ENCODE data around the gene DMPK. TPM values are rescaled to one million over a fixed set of nuclear protein-coding genes. Genes with fewer than 3 reads are reported as not detected.

Gene DMPK, protein sequence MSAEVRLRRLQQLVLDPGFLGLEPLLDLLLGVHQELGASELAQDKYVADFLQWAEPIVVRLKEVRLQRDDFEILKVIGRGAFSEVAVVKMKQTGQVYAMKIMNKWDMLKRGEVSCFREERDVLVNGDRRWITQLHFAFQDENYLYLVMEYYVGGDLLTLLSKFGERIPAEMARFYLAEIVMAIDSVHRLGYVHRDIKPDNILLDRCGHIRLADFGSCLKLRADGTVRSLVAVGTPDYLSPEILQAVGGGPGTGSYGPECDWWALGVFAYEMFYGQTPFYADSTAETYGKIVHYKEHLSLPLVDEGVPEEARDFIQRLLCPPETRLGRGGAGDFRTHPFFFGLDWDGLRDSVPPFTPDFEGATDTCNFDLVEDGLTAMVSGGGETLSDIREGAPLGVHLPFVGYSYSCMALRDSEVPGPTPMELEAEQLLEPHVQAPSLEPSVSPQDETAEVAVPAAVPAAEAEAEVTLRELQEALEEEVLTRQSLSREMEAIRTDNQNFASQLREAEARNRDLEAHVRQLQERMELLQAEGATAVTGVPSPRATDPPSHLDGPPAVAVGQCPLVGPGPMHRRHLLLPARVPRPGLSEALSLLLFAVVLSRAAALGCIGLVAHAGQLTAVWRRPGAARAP
- total RNA-seq (2022; extraction: Qiagen RNA extraction) = 24.2 to 45.1 TPM (median 38.9 TPM) in 5 replicates

DNA sequence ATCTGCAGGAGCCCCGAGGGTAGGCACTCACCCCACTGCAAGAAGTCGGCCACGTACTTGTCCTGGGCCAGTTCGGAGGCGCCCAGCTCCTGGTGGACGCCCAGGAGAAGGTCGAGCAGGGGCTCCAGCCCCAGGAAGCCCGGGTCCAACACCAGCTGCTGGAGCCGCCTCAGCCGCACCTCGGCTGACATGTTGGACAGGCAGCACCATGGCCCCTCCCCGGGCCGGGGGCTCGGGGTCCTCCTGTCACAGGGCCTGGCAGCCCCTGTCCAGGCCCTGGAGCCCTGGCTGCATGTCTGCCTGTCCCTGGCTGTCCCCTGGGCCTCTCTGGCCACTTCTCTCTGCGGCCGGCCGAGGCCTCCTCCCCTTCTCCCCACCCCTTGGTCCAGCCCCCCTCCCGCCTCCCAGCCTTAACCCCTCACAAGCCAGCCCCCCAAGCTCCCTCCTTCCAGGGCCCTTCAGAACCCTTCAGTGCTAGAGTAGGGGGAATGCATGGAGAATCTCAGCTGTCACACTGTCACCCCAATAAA lies at the start of gene DMPK:
Gene DMPK (minus strand): TSS at position 329 of the 530 bp plus-strand sequence. CDS start 138 bp downstream, at position 191.

DNA sequence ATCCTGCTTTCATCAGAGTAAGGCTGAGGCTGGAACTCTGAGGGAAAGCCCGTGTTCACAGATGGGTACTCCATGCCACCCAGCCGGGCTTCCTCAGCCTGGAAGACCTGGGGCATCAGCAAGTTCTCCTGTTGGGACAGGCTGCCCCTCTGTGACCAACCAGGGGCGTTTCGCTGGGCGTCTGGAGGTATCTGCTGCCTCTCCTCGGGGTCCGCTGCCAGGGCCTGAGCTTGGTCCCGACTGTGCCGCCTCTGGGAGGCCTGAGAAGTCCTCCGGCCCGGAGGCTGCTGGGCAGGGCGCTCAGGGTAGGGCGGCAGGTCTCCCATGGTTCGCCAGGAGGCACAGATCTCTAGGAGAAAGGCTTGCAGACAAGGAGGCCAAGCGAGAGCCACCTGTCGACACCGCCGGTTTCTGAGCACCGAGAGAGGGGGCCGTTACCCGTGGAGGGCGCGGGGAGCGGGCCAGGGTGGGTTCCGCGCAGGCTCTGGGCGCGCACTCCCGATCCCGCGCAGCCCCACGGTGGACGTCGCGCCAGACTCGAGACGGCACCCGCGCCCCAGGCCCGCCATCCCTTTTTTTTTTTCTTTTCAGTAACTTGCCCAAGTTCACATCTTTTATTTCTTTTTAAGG lies 32.7 kb upstream of the DMPK start, which contains the start of gene RSPH6A:
Gene RSPH6A (minus strand): TSS at position 458 of the 630 bp plus-strand sequence. CDS start 132 bp downstream, at position 326.

GRCh38 chr19:45792470-45793177 lies 10.3 kb upstream of the DMPK start, which contains the start of gene DMWD:
Gene DMWD (minus strand): TSS chr19:45792845. CDS start chr19:45792756, 89 bp downstream.

DNA sequence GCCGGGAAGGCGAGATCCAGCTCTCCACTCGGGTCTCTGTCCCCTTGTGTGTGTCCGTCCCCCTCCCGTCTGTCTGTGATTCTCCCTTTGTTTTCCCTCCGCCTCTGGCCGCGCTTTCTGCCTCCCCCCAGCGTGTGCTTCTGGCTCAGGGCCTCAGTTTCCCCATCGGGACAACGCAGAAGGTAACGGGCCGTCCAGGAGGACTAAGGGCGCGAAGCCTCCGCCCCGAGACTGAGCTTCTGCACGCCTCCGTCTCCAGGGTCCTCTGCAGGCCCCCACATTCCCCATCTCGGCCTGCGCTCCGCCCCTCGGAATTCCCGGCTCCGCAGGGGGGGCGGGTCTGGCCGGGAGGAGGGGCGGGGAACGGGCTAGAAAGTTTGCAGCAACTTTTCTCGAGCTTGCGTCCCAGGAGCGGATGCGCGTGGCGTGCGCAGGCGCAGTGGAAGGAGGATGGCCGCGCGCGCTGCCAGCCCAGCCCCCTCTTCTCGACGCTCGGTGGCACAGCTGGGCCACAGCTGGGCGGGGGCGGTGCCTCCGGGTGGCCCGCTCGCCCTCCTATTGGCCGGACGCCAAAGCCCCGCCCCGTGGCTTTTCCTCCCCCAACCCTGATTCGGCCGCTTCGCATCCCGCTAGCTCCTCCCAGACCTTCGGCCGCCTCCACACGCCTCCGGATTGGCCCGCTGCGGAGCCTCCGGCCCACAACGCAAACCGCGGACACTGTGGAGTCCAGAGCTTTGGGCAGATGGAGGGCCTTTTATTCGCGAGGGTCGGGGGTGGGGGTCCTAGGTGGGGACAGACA lies 13.1 kb downstream of the DMPK start, which contains the start of gene SIX5:
Gene SIX5 (minus strand): TSS at position 269 of the 799 bp plus-strand sequence. CDS start 408 bp downstream, outside the sequence.

GRCh38 chr19:45733160-45733810 lies 49.0 kb downstream of the DMPK start, which contains the start of gene MEIOSIN:
Gene MEIOSIN (plus strand): TSS chr19:45733439. CDS start chr19:45735377, 1,938 bp downstream.

DNA sequence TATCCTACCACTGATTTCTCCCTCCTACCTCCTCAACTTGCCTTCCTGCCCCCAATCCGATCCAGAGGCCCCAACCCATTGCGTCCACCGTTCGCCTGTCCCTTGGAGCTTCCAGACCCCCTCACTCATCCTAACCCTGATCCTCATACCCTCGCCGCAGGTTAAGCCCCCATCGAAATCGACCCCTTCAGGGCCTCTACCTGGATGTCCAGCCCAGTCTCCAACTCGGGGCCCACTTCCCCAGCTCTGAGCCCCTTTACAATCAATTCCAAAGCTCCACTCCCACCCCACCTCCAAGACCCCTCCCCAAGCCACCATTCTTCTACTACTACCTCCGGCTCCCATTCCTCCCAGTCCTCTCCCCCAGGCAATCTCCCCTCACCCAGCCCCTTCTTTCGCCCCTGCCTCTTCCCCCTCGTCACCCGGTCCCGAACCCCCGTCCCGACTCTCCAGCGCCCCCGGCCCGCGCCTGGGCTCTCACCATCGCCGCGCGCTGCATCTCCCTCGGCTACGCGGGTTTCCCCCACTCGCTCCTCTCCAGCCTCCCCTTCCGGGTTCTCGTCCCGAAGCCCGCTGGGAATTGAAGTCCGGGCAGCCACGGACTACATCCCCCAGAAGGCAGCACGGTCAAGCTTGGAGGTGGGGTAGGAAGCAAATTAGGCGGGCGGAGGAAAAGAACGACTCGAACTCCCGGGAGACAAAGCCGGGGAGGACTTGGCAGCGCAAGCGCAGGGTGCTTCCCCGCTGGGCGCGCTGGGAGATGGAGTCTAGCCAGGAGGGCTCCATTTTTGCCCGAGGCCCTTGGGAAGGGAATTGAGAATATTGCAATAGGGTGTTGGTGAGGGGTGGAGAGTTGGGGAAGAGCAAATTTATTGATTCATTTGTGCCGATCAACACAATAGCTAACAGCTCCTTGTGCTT lies 51.7 kb downstream of the DMPK start, which contains the start of gene FBXO46:
Gene FBXO46 (minus strand): TSS at position 529 of the 921 bp plus-strand sequence. CDS start 17,401 bp downstream, outside the sequence.

Other genes with a start within 250 kb of the DMPK start
- 11.7 to 21.3 TPM (median 20.2 TPM) in 5 replicates for gene OPA3, start 197.7 kb downstream of the DMPK start, total RNA-seq (2022; extraction: Qiagen RNA extraction)
- gene GPR4, start 180.3 kb downstream of the DMPK start, total RNA-seq (2022; extraction: Qiagen RNA extraction) = 0.25 to 0.58 TPM (median 0.36 TPM) in 5 replicates
- 19.7 to 25.5 TPM (median 24.2 TPM) in 5 replicates for gene EML2, start 143.1 kb downstream of the DMPK start, total RNA-seq (2022; extraction: Qiagen RNA extraction)
- gene GIPR, start 114.3 kb downstream of the DMPK start, total RNA-seq (2022; extraction: Qiagen RNA extraction) = 1.4 to 4.1 TPM (median 2.4 TPM) in 5 replicates
- gene SNRPD2, start 90.5 kb downstream of the DMPK start, total RNA-seq (2022; extraction: Qiagen RNA extraction) = 660 to 1,062 TPM (median 681 TPM) in 5 replicates
- 7.4 to 8.9 TPM (median 8.4 TPM) in 5 replicates for gene QPCTL, start 89.8 kb downstream of the DMPK start, total RNA-seq (2022; extraction: Qiagen RNA extraction)
- gene FBXO46, start 51.6 kb downstream of the DMPK start, total RNA-seq (2022; extraction: Qiagen RNA extraction) = 7.0 to 12.9 TPM (median 10.9 TPM) in 5 replicates
- gene MEIOSIN, start 49.1 kb downstream of the DMPK start, total RNA-seq (2022; extraction: Qiagen RNA extraction) = 0.02 to 0.09 TPM (median 0.05 TPM) in 5 replicates
- gene SIX5, start 13.2 kb downstream of the DMPK start, total RNA-seq (2022; extraction: Qiagen RNA extraction) = 13.3 to 26.4 TPM (median 25.2 TPM) in 5 replicates
- gene DMWD, start 10.4 kb upstream of the DMPK start, total RNA-seq (2022; extraction: Qiagen RNA extraction) = 16.2 to 37.1 TPM (median 33.7 TPM) in 5 replicates
- gene RSPH6A, start 32.8 kb upstream of the DMPK start, total RNA-seq (2022; extraction: Qiagen RNA extraction) = 0.04 TPM in 2 of 5 replicates, not detected in the others
- 44.8 to 77.4 TPM (median 74.5 TPM) in 5 replicates for gene SYMPK, start 80.7 kb upstream of the DMPK start, total RNA-seq (2022; extraction: Qiagen RNA extraction)
- gene FOXA3, start 81.8 kb upstream of the DMPK start, total RNA-seq (2022; extraction: Qiagen RNA extraction) = 0.51 to 0.93 TPM (median 0.73 TPM) in 5 replicates
- 20.8 to 37.5 TPM (median 33.3 TPM) in 5 replicates for gene IRF2BP1, start 103.7 kb upstream of the DMPK start, total RNA-seq (2022; extraction: Qiagen RNA extraction)
- gene MYPOP, start 120.1 kb upstream of the DMPK start, total RNA-seq (2022; extraction: Qiagen RNA extraction) = 5.6 to 10.4 TPM (median 9.7 TPM) in 5 replicates
- 0.07 TPM in 1 of 5 replicates, not detected in the others for gene NANOS2, start 132.3 kb upstream of the DMPK start, total RNA-seq (2022; extraction: Qiagen RNA extraction)
- gene NOVA2, start 191.4 kb upstream of the DMPK start, total RNA-seq (2022; extraction: Qiagen RNA extraction) = 1.0 to 1.7 TPM (median 1.3 TPM) in 5 replicates
- gene CCDC61, start 213.0 kb upstream of the DMPK start, total RNA-seq (2022; extraction: Qiagen RNA extraction) = 3.4 to 5.8 TPM (median 5.7 TPM) in 5 replicates
- gene PGLYRP1, start 240.6 kb upstream of the DMPK start, total RNA-seq (2022; extraction: Qiagen RNA extraction) = not detected in 5 replicates

Measured in A549 treated with dexamethasone at 1 μM for 4 hours (cell line).